ENCODE measurements around the gene ATOSA.

DNA sequence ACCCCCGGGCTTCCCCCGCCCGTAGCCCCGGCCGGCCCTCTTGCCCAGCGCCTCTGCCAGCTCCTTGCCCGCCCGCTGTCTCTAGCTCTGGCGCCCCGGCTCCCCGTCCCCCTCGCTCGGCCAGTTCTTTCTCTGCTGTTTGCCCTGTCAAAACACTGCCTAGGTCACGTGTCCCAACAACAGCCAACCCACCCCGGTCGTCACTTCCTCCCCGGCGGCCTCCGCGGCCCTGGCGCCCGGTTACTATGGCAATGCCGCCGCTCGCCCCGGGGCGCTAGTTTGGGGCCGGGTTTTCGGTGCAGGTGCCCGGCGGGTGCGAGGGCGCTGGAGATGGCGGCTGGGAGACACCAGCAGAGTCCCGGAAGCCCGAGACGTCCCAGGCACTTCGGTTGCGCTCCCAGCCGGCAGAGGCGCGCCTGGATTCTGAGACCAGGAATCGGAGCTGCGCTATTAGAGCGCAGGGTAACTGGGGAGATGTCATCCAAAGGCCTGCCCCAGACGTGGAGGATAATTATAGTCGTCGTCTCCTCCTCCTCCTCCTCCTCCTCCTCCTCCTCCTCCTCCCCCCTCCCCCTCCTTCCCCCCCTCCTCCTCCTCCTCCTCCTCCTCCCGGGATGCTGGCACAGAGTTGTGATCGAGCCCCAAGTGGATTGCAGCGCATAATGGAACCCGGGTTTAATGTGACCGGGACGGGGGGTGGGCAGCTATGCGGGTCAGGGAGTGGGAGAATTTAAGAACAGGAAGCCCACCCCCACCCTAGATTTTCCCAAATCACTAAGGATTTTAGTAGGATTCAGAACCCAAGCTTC, at the start of gene ATOSA:
- TF ChIP-seq NFKB2 (CRISPR knock-in tag; IDR thresholded peaks at IDR 0.05; ENCODE audit: borderline replicate concordance): 0 out of 2 replicates have a peak, but pooled peaks have one; percentile 4
- no peak for TF ChIP-seq SMARCC2 (IDR thresholded peaks at IDR 0.05)
- no peak for TF ChIP-seq ZNF10 (CRISPR knock-in tag; IDR thresholded peaks at IDR 0.05; ENCODE audit: borderline replicate concordance, low read depth)
- no peak for TF ChIP-seq MAFG (CRISPR knock-in tag; IDR thresholded peaks at IDR 0.05)
- no peak for TF ChIP-seq TBX3 (IDR thresholded peaks at IDR 0.05; ENCODE audit: borderline replicate concordance)
- TF ChIP-seq POLR2AphosphoS5 (IDR thresholded peaks at IDR 0.05; ENCODE audit: low read depth, low read length): peak; percentile 53
- no peak for TF ChIP-seq ZNF75D (CRISPR knock-in tag; IDR thresholded peaks at IDR 0.05; ENCODE audit: borderline replicate concordance)
- TF ChIP-seq STAT5B (CRISPR knock-in tag; IDR thresholded peaks at IDR 0.05): no peak
- TF ChIP-seq ZNF124 (CRISPR knock-in tag; IDR thresholded peaks at IDR 0.05): no peak
- TF ChIP-seq, protein P1, sequence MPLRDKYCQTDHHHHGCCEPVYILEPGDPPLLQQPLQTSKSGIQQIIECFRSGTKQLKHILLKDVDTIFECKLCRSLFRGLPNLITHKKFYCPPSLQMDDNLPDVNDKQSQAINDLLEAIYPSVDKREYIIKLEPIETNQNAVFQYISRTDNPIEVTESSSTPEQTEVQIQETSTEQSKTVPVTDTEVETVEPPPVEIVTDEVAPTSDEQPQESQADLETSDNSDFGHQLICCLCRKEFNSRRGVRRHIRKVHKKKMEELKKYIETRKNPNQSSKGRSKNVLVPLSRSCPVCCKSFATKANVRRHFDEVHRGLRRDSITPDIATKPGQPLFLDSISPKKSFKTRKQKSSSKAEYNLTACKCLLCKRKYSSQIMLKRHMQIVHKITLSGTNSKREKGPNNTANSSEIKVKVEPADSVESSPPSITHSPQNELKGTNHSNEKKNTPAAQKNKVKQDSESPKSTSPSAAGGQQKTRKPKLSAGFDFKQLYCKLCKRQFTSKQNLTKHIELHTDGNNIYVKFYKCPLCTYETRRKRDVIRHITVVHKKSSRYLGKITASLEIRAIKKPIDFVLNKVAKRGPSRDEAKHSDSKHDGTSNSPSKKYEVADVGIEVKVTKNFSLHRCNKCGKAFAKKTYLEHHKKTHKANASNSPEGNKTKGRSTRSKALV (CRISPR knock-in tag; IDR thresholded peaks at IDR 0.05): peak; percentile 60; the same call in 1 of the 2 replicates
- TF ChIP-seq NR2F2 (IDR thresholded peaks at IDR 0.05; ENCODE audit: borderline replicate concordance, low read depth): no peak
- no peak for TF ChIP-seq MYC (CRISPR knock-in tag; IDR thresholded peaks at IDR 0.05; ENCODE audit: borderline replicate concordance)
- TF ChIP-seq RAD21 (CRISPR knock-in tag; IDR thresholded peaks at IDR 0.05): no peak
- no peak for TF ChIP-seq ZNF264 (CRISPR knock-in tag; IDR thresholded peaks at IDR 0.05)

Data from HepG2 (cell line).